HEK293 (cell line): ENCODE data around the gene ACP4.

Source experiments
- CTCF ChIA-PET: fragments of 350-600 bp; formaldehyde crosslinking; extraction: SDS; loops from one replicate; lab custom pipeline; 2021; ENCODE audit warnings: antibody characterized with exemption; lab: Yijun Ruan, JAX
- POLR2A ChIA-PET: fragments of 300-600 bp; formaldehyde crosslinking; extraction: SDS; loops from one replicate; lab custom pipeline; 2020; ENCODE audit warnings: antibody characterized with exemption, inconsistent platforms; lab: Yijun Ruan, JAX
- H3K27ac ChIP-seq: fragments of 200-500 bp; sonication (Bioruptor generic); 2 replicates; pipeline ENCODE4 v1.5.1; 2014; ENCODE audit warnings: low read depth, low read length, control low read depth, inconsistent platforms; ENCODE audit errors: extremely low read depth
- H3K36me3 ChIP-seq, 2 experiments: fragments of 200-500 bp in 1 of 2; sonication (Bioruptor generic) in 1 of 2; 1 replicate in 1 of 2; 2 replicates in 1 of 2; pipeline ENCODE4 v1.5.1; 2014 to 2017; ENCODE audit warnings: inconsistent platforms in 2 of 2, low read length in 2 of 2; ENCODE audit not compliant: control insufficient read depth in 2 of 2, insufficient read depth in 1 of 2
- H3K4me1 ChIP-seq: fragments of 200-500 bp; sonication (Bioruptor generic); 2 replicates; pipeline ENCODE4 v1.5.1; 2014; ENCODE audit warnings: mild to moderate bottlenecking, low read length, inconsistent platforms; ENCODE audit not compliant: control insufficient read depth, insufficient read depth
- H3K4me3 ChIP-seq: 2 replicates; pipeline ENCODE4 v1.5.1; 2011; ENCODE audit warnings: low read depth, mild to moderate bottlenecking, control low read depth, low read length, moderate library complexity
- H3K9me3 ChIP-seq: fragments of 200-500 bp; sonication (Bioruptor generic); 2 replicates; pipeline ENCODE4 v1.5.1; 2014; ENCODE audit warnings: low read depth, low read length, inconsistent platforms; ENCODE audit not compliant: control insufficient read depth, insufficient read depth
- GLIS1 ChIP-seq: fragments of 450-650 bp; formaldehyde crosslinking; IDR thresholded peaks from 2 replicates; pipeline ENCODE4 v1.5.1; 2016; ENCODE audit warnings: missing biosample characterization, missing genetic modification characterization
- PRDM4 ChIP-seq: fragments of 450-650 bp; formaldehyde crosslinking; IDR thresholded peaks from 2 replicates; pipeline ENCODE4 v1.5.1; 2017; ENCODE audit warnings: missing biosample characterization, missing genetic modification characterization
- SCRT1 ChIP-seq: fragments of 450-650 bp; formaldehyde crosslinking; IDR thresholded peaks from 2 replicates; pipeline ENCODE4 v1.5.1; 2016; ENCODE audit warnings: missing biosample characterization, missing genetic modification characterization, borderline replicate concordance
- SCRT2 ChIP-seq: fragments of 450-650 bp; formaldehyde crosslinking; IDR thresholded peaks from 2 replicates; pipeline ENCODE4 v1.5.1; 2016; ENCODE audit warnings: missing biosample characterization, missing genetic modification characterization
- ZBTB8A ChIP-seq: fragments of 450-650 bp; formaldehyde crosslinking; IDR thresholded peaks from 2 replicates; pipeline ENCODE4 v1.5.1; 2016; ENCODE audit warnings: missing biosample characterization, missing genetic modification characterization
- ZIC2 ChIP-seq: fragments of 450-650 bp; formaldehyde crosslinking; IDR thresholded peaks from 2 replicates; pipeline ENCODE4 v1.5.1; 2016; ENCODE audit warnings: missing biosample characterization, missing genetic modification characterization
- ZNF155 ChIP-seq: fragments of 450-650 bp; formaldehyde crosslinking; IDR thresholded peaks from 2 replicates; pipeline ENCODE4 v1.5.1; 2016; ENCODE audit warnings: missing biosample characterization, missing genetic modification characterization
- ZNF341 ChIP-seq: fragments of 450-650 bp; formaldehyde crosslinking; IDR thresholded peaks from 2 replicates; pipeline ENCODE4; 2016; ENCODE audit warnings: low read depth, missing biosample characterization, missing genetic modification characterization
- TF ChIP-seq, protein P1 (sequence below): fragments of 450-650 bp; formaldehyde crosslinking; IDR thresholded peaks from 2 replicates; pipeline ENCODE4 v1.5.1; 2016; ENCODE audit warnings: missing biosample characterization, missing genetic modification characterization

The ACP4 gene

DNA sequence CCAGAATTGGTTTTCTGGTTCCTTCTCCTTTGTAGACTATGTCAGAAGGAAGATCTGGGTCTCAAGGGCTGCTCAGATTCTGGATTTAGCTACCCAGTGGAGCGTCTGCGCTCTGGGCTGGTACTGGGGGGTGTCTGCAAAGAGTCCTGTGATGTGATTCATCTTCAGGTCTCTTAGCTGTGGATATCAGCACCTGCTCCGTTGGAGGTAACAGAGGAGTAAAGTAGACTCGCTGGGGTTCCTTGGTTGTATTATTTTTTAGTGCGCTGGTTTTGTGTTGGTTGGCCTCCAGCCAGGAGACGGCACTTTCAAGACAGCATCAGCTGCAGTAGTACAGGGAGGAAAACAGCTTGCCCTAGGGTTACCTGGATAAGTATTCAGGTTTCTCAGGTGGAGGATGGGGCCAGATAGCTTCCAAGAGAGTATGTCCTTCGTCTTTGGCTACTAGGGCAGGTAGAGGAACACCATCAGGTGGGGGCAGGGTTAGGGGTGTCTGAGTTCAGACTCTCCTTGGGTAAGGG, 53.5 kb downstream of the ACP4 start (continued):
- TF ChIP-seq, protein P1, sequence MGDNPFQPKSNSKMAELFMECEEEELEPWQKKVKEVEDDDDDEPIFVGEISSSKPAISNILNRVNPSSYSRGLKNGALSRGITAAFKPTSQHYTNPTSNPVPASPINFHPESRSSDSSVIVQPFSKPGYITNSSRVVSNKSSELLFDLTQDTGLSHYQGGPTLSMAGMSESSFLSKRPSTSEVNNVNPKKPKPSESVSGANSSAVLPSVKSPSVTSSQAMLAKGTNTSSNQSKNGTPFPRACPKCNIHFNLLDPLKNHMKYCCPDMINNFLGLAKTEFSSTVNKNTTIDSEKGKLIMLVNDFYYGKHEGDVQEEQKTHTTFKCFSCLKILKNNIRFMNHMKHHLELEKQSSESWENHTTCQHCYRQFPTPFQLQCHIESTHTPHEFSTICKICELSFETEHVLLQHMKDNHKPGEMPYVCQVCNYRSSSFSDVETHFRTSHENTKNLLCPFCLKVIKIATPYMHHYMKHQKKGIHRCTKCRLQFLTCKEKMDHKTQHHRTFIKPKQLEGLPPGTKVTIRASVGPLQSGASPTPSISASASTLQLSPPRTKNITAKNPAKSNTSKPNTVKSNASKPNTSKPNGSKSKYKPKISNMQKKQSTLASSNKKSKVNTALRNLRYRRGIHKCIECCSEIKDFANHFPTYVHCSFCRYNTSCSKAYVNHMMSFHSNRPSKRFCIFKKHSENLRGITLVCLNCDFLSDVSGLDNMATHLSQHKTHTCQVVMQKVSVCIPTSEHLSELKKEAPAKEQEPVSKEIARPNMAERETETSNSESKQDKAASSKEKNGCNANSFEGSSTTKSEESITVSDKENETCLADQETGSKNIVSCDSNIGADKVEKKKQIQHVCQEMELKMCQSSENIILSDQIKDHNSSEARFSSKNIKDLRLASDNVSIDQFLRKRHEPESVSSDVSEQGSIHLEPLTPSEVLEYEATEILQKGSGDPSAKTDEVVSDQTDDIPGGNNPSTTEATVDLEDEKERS (tag by site-specific recombination): no peak

GRCh38 chr19:50844296-50844935, 54.2 kb downstream of the ACP4 start:
- Histone ChIP-seq H3K4me1 (peaks cover 15% of the 10 kb centered on the region), H3K4me3 (no peak overlapping the region), H3K36me3 (no peaks in the 10 kb centered on the region), H3K27ac (no peak overlapping the region), H3K9me3 (no peaks in the 10 kb centered on the region)
- CTCF ChIA-PET: interaction anchor here (0.6 to 2.4 kb wide), 4 partner anchors 61 to 380 kb away, joined by 3 to 13 read pairs (median 4); no protein-coding TSS in a partner anchor
- TF ChIP-seq SCRT1 (tag by site-specific recombination): peak; percentile 78
- no peak for TF ChIP-seq ZBTB8A (tag by site-specific recombination)
- peak; percentile 80 for TF ChIP-seq PRDM4 (tag by site-specific recombination)
- TF ChIP-seq GLIS1 (tag by site-specific recombination): peak; percentile 97
- peak; percentile 84 for TF ChIP-seq SCRT2
- TF ChIP-seq ZNF341 (tag by site-specific recombination): peak; percentile 90
- TF ChIP-seq ZIC2: peak; percentile 88
- TF ChIP-seq ZNF155 (tag by site-specific recombination): no peak
- POLR2A ChIA-PET: interaction anchor here (0.5 to 3.2 kb wide), 3 partner anchors 11 to 68 kb away, joined by 3 to 19 read pairs (median 4); partner anchors contain the start of gene KLK3
